Measurements from ENCODE around the gene DGKB.

- TF ChIP-seq CTCF (IDR thresholded peaks at IDR 0.05) (no peak), EZH2 (IDR thresholded peaks at IDR 0.05) (no peak)
These were observed 13.6 kb downstream of the DGKB start for GRCh38 chr7:14888962-14889361.
